HepG2 (cell line): Measurements from ENCODE around the gene RPS5. TPM values are rescaled to one million over a fixed set of nuclear protein-coding genes. Genes with fewer than 3 reads are reported as not detected.
A peak's percentile ranks its signal among the peaks of the same experiment; 100 is the strongest.

ENCODE experiments used
- ATAC-seq: fragments of 200-7000 bp; cut with Tn5 transposase; 3 replicates; pipeline ENCODE4 v1.9.1; 2020; ENCODE audit warnings: mild to moderate bottlenecking, moderate library complexity
- BruUV-seq: library from RNA; stranded (reverse); fragments of 400-500 nt; replicated peaks from 2 replicates; lab custom pipeline; 2021; lab: Mats Ljungman, UMichigan
- CTCF ChIA-PET: fragments of 300-600 bp; formaldehyde crosslinking; extraction: SDS; loops from one replicate; lab custom pipeline; 2021; ENCODE audit warnings: low total read pairs, inconsistent platforms, low intra/inter-chr PET ratio; lab: Yijun Ruan, JAX
- POLR2A ChIA-PET: fragments of 350-600 bp; sonication (Branson Sonifier 250); formaldehyde crosslinking; loops from one replicate; lab custom pipeline; 2020; ENCODE audit warnings: antibody characterized with exemption, inconsistent platforms; lab: Yijun Ruan, JAX
- DNase-seq: peaks from one replicate; pipeline ENCODE4 v3.0.0-alpha.2; 2015; ENCODE audit warnings: low spot score
- FAIRE-seq: peaks from 3 replicates; lab custom pipeline; 2011; peaks lifted over from hg19 to GRCh38; lab: Jason Lieb, UNC
- H2AFZ ChIP-seq: one replicate; pipeline ENCODE4 v1.6.1; 2011; ENCODE audit warnings: low read length, inconsistent platforms
- H3K27ac ChIP-seq: fragments of 300-600 bp; 3 replicates; pipeline ENCODE4 v1.8.0; 2011; ENCODE audit warnings: mixed run types, mild to moderate bottlenecking, mixed read lengths, low read length, inconsistent platforms; ENCODE audit not compliant: insufficient read depth; ENCODE audit errors: extremely low read length
- H3K27me3 ChIP-seq, 2 experiments: fragments of 200-600 bp in 1 of 2; 2 replicates in 1 of 2; 3 replicates in 1 of 2; pipeline versions ENCODE4 v1.6.0 to v1.8.0; 2011; ENCODE audit warnings: low read length in 2 of 2, mild to moderate bottlenecking in 2 of 2, moderate library complexity in 2 of 2, inconsistent platforms in 1 of 2; ENCODE audit not compliant: insufficient read depth in 2 of 2, control insufficient read depth in 1 of 2
- H3K36me3 ChIP-seq, 2 experiments: fragments of 200-600 bp in 1 of 2; replicated peaks in 1 of 2; 2 replicates in 1 of 2; 3 replicates in 1 of 2; pipeline versions ENCODE4 v1.5.1 to v1.8.0; 2011; ENCODE audit warnings: low read length in 2 of 2, inconsistent platforms in 1 of 2; ENCODE audit not compliant: insufficient read depth in 2 of 2, control insufficient read depth in 1 of 2
- H3K4me1 ChIP-seq: 2 replicates; pipeline ENCODE4 v1.5.1; 2012; ENCODE audit warnings: low read length, inconsistent platforms; ENCODE audit not compliant: insufficient read depth
- H3K4me2 ChIP-seq: 2 replicates; pipeline ENCODE4 v1.6.0; 2011; ENCODE audit warnings: low read depth, low read length, inconsistent platforms
- H3K4me3 ChIP-seq, 3 experiments: fragments of 200-600 bp in 1 of 3; sonication (generic), shearing (Covaris generic) in 1 of 3; replicated peaks in 1 of 3; 2 replicates each; pipeline ENCODE4 v1.5.1; 2011 to 2016; ENCODE audit warnings: low read length in 3 of 3, inconsistent platforms in 2 of 3, low read depth in 2 of 3, mild to moderate bottlenecking in 2 of 3, control low read depth in 1 of 3, mixed read lengths in 1 of 3; ENCODE audit not compliant: insufficient read depth in 1 of 3
- H3K79me2 ChIP-seq: one replicate; pipeline ENCODE4 v1.6.1; 2011; ENCODE audit warnings: low read length, inconsistent platforms; ENCODE audit not compliant: insufficient read depth
- H3K9ac ChIP-seq: 2 replicates; pipeline ENCODE4 v1.6.0; 2011; ENCODE audit warnings: mild to moderate bottlenecking, low read depth, low read length, inconsistent platforms; ENCODE audit not compliant: insufficient read depth
- H3K9me3 ChIP-seq: 2 replicates; pipeline ENCODE4 v1.5.1; 2012; ENCODE audit warnings: mild to moderate bottlenecking, low read length
- H4K20me1 ChIP-seq: 2 replicates; pipeline ENCODE4 v1.6.0; 2011; ENCODE audit warnings: inconsistent platforms, mild to moderate bottlenecking, low read length, moderate library complexity; ENCODE audit not compliant: insufficient read depth
- ARID3A ChIP-seq: IDR thresholded peaks from 2 replicates; pipeline ENCODE4 v1.6.1; 2012; ENCODE audit warnings: low read depth, low read length, improper control_type of control experiment
- BCL6 ChIP-seq: IDR thresholded peaks from 2 replicates; pipeline ENCODE4 v1.6.1; 2016; ENCODE audit warnings: missing genetic modification reagents, missing compliant biosample characterization
- HHEX ChIP-seq: IDR thresholded peaks from 2 replicates; pipeline ENCODE4 v1.6.1; 2016; ENCODE audit warnings: control low read depth
- KDM4B ChIP-seq: sonication (generic); formaldehyde crosslinking; IDR thresholded peaks from 2 replicates; pipeline ENCODE4 v1.4.0; 2020; ENCODE audit warnings: missing genetic modification reagents
- THRA ChIP-seq: sonication (generic); formaldehyde crosslinking; IDR thresholded peaks from 2 replicates; pipeline ENCODE4 v1.4.0; 2020; ENCODE audit warnings: missing genetic modification reagents, borderline replicate concordance
- YEATS4 ChIP-seq: sonication (generic); formaldehyde crosslinking; IDR thresholded peaks from 2 replicates; pipeline ENCODE4 v1.4.0; 2020; ENCODE audit warnings: missing genetic modification reagents, borderline replicate concordance
- ZBTB10 ChIP-seq: sonication (generic); formaldehyde crosslinking; IDR thresholded peaks from 2 replicates; pipeline ENCODE4 v1.4.0; 2020; ENCODE audit warnings: missing genetic modification reagents, borderline replicate concordance
- ZNF142 ChIP-seq: sonication (generic); formaldehyde crosslinking; IDR thresholded peaks from 2 replicates; pipeline ENCODE4 v1.4.0; 2020; ENCODE audit warnings: missing genetic modification reagents
- ZNF766 ChIP-seq: sonication (generic); formaldehyde crosslinking; IDR thresholded peaks from 2 replicates; pipeline ENCODE4 v1.5.0; 2020; ENCODE audit warnings: missing genetic modification reagents, borderline replicate concordance
- WGBS: methylation state at CpG from one replicate; pipeline ENCODE4 v1.1.6; 2017; ENCODE audit warnings: low lambda C conversion rate; 5-methylcytosine and 5-hydroxymethylcytosine counted together
- in situ Hi-C: cut with HindIII; loops from 2 replicates; pipeline ENCODE4 v1.10.0; 2017; ENCODE audit warnings: low pct_unique_long_range_greater_than_20kb; ENCODE audit not compliant: extremely low pct_ligation_motif_present
- intact Hi-C: fragments of 100-400 bp; cut with micrococcal nuclease; formaldehyde crosslinking; loops from one replicate; pipeline ENCODE4 v1.10.0; 2022; ENCODE audit not compliant: unreplicated experiment
- polyA plus RNA-seq, 8 experiments: library from polyadenylated mRNA; depleted of rRNA in 3 of 8; stranded (reverse) in 7 of 8; unstranded in 1 of 8; fragments of >200 nt; fragmentation: Illumina TruSeq in 4 of 8; extraction: Trizol in 4 of 8; gene quantifications; 2 replicates each; pipeline versions ENCODE4 v1.2.1 to v1.2.3, GENCODE V29; 2011 to 2016; ENCODE audit warnings: low read depth in 4 of 8, missing spikeins in 1 of 8, mixed read lengths in 1 of 8; ENCODE audit not compliant: insufficient read depth in 1 of 8
- total RNA-seq, 5 experiments: library from RNA; depleted of rRNA; stranded (reverse); fragments of >200 nt; fragmentation: Illumina TruSeq; extraction: Trizol; gene quantifications; 2 replicates each; pipeline ENCODE4 v1.2.3, GENCODE V29; 2016; ENCODE audit warnings: low read depth in 1 of 5

Gene RPS5
- total and polyA plus RNA-seq, 2 of the 13 experiments (the other 11 are each of a cell fraction or from before 2014, with no cell fraction given), result 1,544 to 4,408 TPM

GRCh38 chr19:58408152-58409009, 21.3 kb downstream of the RPS5 start, which contains the start of gene ZNF584:
Gene ZNF584, plus strand, starts transcription at chr19:58408649. Its CDS starts 499 bp downstream, at chr19:58409148.
- Histone ChIP-seq H3K4me2 (peak within 1 kb of the TSS; percentile 93), H3K27me3 (no peaks in the 10 kb centered on the region; a peak in 1 of 5 replicates), H3K4me3 (peak within 1 kb of the TSS; percentile 89 to 98 (median 95)), H3K4me1 (peaks cover 32% of the 10 kb centered on the region), H3K9ac (peak within 1 kb of the TSS; percentile 89), H3K36me3 (no peaks in the 10 kb centered on the region), H3K27ac (peak within 1 kb of the TSS; percentile 85), H3K79me2 (peaks cover 21% of the 10 kb centered on the region), H3K9me3 (no peaks in the 10 kb centered on the region), H2AFZ (peak within 1 kb of the TSS; percentile 46), H4K20me1 (no peaks in the 10 kb centered on the region)
- intact Hi-C loops (loop anchor here (5.0 kb wide), 3 partner anchors 44 to 81 kb away; partner anchors contain the start of genes ZNF324, ZNF324B and ZSCAN22), in situ Hi-C loops (no loop called here)
- FAIRE-seq, result peak; percentile 68
- CTCF ChIA-PET, result no interaction called here
- WGBS, result no CpG with 5 or more reads among the region's 100 CpGs
- peak; percentile 90 for ATAC-seq
- POLR2A ChIA-PET, result interaction anchor here (0.5 to 1.2 kb wide), 22 partner anchors 11 to 225 kb away, joined by 3 to 16 read pairs (median 4); partner anchors contain the start of genes RPS5, ZNF274, ZNF324B and ZNF497
- BruUV-seq, result no TSS peak
- DNase-seq, result peak; percentile 89
- TF ChIP-seq ZBTB10 (CRISPR knock-in tag) (no peak; the same call in 1 of the 2 replicates), ZNF142 (CRISPR knock-in tag) (no peak), ZNF766 (CRISPR knock-in tag) (no peak; the same call in 1 of the 2 replicates), THRA (no peak), YEATS4 (no peak; the same call in 1 of the 2 replicates), BCL6 (CRISPR knock-in tag) (no peak), ARID3A (no peak), KDM4B (CRISPR knock-in tag) (no peak), HHEX (no peak)
